ENCODE data around the gene ILDR2.
A peak's percentile ranks its signal among the peaks of the same experiment; 100 is the strongest.

The ILDR2 gene, protein sequence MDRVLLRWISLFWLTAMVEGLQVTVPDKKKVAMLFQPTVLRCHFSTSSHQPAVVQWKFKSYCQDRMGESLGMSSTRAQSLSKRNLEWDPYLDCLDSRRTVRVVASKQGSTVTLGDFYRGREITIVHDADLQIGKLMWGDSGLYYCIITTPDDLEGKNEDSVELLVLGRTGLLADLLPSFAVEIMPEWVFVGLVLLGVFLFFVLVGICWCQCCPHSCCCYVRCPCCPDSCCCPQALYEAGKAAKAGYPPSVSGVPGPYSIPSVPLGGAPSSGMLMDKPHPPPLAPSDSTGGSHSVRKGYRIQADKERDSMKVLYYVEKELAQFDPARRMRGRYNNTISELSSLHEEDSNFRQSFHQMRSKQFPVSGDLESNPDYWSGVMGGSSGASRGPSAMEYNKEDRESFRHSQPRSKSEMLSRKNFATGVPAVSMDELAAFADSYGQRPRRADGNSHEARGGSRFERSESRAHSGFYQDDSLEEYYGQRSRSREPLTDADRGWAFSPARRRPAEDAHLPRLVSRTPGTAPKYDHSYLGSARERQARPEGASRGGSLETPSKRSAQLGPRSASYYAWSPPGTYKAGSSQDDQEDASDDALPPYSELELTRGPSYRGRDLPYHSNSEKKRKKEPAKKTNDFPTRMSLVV

DNA sequence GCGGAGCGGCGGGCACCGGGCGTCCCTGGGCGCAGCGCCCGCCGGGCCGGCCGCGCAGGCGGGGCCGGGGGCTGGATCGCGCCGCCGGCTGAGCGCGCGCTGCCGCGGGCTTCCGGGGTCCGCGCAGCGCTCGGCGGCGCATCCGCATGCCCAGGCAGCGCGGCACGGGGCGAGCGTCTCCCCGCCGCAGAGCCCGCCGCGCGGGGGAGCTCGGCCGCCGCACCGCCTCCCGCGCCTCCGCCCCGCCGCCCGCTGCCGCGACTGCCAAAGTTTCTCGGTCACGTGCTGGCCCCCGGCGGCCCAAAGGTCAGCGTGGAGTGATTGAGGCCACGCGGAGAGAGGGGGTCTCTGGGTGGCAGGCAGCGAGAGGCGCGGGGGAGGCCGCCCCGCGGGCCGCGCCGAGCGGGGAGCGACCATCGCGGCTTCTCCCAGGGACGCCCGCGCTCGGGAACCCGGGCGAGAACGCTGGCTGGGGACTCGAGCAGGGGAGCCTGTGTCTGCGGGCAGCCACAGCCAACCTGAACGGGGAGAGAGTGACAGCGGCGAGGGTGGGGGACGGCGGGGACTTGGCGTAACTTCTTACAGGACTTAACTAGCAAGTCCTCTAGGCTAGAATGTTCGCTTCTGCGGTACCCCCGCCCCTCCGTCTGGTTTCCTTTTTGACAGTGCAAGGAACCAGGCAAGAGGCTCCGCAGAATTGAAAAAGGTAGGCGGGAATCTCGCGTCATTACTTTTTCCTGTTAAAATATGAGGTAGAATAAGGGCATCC is at the start of gene ILDR2:
Gene ILDR2, minus strand, starts transcription at position 180 of the 769 bp plus-strand sequence. CDS start 272 bp downstream, outside the sequence.
- DNase-seq (ENCODE audit: low read depth in 2 of 2): peak; percentile 49 to 52

DNA sequence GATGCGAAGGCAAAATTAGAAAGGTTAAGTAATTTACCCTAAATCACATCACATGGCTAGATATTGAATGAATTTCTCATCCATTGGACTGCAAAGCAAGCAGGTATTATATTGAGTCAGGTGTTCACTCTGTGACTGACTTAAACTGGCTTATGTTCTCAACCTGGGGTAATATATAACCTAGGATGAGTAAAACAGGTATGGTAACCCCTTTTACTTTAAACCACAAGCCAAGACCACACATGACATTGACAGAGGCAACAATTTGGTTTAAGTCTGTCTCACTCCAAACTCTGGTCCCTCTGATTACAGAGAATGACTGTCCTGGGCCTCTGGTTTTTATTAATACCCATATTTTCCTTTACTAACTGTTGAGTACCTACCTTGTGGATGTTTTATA is 47.0 kb upstream of the ILDR2 start:
- DNase-seq (ENCODE audit: low read depth in 2 of 2): no peak

DNA sequence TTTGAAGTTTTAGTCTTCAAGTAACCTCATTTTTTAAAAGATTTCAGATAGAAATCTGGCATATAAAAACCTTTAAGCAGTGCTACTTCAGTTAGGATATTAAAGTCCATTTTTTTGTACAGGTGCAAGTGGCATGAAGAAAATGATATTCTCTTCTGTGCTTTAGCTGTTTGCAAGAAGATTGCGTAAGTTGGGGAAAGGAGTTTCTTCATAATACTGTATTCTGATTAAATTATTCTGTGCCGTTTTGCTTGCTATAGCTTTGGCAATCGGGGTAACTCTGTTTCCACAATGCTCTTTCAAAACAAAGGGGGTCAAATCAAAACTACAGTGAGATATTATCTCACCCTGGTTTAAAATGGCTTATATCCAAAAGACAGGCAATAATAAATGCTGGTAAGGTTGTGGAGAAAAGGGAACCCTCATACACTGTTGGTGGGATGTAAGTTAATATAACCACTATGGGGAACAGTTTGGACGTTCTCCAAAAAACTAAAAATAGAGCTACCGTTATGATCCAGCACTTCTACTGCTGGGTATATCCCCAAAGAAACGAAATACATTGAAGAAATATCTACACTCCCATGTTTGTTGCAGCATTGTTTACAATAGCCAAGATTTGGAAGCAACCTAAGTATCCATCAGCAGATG is 40.9 kb upstream of the ILDR2 start:
- DNase-seq (ENCODE audit: low read depth in 2 of 2): no peak

DNA sequence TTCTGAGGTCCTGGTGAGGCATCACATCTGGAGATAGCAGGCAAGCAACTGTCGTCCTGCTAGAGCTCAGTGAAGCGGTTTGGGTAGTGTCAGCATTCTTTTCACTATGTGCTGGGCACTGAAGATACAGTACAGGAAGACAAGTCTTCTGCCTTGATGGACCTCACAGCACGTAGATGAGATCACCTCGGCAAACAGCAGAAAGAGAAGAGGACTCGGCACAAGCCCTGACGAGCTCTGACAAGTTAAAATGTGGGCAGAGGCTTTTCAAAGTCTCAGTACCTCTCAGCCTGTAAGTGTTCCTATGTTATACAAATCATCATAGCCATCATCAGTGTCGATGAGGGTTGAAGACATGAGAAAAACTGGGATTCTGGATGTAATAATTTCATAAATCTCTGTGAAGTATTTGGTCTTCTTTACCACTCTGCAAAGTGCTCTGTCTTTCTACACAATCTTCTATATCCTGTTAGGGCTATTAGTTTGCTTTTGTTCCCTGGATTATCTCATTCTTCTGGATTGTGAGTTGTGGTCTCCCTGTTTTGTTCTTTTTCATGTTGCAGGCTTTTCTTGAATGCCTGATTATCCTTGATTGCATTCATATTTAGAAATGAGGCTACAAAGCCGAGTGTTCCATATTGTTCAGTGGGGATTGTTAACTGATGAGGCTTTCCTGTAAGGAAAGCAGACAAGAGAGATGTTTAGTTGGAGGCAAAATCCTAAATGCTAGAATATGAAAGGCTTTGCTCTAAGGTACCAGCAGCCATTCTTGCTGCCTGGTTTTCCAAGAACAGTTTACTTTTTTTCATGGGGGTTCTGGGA is 38.0 kb upstream of the ILDR2 start:
- no peak for DNase-seq (ENCODE audit: low read depth in 2 of 2)

DNA sequence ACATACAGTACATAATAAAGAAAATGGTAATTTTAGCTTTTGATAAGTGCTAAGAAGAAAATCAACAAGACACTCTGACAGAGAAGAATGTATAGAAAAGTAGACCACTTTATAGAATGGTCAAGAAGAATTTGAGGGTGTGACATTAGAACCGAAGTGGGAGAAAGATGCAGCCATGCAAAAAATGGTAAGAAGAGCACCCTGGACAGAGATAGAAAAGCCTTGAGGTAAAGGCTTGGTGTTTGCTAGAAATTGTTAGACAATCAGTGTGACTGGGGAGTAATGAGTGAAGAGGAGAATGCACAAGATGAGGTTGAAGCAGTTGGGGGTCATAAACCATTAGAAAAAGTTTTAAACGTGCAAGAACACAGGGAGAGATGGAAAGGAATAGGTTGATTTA is 37.2 kb upstream of the ILDR2 start:
- no peak for DNase-seq (ENCODE audit: low read depth in 2 of 2)

DNA sequence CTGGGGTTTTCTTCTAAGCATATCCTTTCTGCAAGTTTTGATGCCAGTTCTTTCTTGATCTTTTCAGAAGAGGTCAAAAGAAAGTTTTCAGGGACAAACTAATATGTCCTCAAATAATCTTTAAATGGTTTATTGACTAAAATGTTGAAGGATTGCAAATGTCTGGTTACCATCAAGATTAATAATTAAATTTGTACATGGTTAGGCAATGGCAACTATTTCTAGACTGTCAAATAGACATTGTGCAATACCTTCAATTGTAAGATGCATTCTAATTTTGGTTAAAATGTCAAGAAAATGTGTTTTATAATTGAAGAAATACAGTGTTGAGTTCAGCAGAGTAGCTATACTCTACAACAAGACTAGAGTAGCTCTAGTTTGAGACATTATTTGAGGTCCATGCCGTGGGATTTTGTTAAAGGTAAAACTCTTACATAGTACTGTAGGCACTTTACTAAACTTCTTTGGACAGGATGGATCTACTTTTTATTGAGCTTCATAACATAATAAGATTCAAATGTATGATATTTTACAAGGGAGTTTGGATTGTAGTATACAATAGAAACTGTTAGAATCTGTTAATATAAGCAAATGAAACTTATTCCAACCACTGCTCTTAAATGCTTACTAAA is 36.3 kb upstream of the ILDR2 start:
- no peak for DNase-seq (ENCODE audit: low read depth in 2 of 2)

DNA sequence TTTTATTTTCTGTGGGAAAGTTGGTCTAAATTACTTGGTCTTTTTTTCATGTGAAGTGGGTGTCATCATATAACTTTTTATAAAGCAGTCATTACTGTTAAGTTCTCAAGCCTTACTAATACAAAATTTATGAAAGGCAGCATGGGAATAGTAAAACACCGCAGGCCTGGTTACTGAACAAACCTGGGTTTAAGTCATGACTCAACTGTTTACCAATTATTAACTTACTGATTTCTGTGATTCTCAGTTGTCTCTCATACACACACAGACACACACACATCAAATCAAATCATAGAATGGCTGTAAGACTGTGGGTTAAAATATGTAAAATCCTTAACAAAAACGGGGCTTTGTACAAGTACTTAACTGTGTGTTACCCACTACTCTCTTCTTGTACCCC is 28.4 kb upstream of the ILDR2 start:
- DNase-seq (ENCODE audit: low read depth in 2 of 2): no peak

DNA sequence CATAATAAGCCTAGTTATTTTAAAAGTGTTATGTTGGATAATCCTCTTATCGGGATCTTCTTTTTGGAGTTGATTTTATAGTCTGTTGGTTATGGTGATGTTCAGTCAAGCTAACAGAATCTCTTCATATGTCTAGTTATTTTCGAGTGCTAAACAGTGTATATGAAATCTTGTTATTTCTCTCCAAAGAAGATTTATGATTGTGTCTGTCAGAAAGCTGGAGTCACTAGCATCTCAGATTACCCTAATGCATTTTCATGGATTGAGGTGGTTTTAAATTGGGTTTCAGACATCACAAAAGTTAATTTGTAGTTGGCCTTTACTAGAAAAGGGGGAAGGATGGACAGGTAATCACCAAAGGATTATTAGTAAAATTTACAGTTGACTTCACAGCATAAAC is 27.0 kb upstream of the ILDR2 start:
- DNase-seq (ENCODE audit: low read depth in 2 of 2): no peak

DNA sequence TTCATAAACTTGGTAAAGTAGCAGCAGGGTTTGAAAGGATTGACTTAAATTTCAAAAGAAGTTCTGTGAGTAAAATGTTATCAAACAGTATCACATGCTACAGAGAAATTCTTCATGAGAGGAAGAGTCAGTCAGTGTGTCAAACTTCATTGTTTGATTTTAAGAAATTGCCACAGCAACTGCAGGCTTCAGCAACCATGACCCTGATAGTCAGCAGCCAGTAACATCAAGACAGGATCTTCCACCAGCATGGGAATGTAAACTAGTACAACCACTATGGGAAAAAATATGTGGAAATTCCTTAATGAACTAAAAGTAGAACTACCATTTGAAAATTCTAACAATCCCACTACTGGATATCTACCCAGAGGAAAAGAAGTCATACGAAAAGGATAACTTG is 25.2 kb upstream of the ILDR2 start:
- no peak for DNase-seq (ENCODE audit: low read depth in 2 of 2)

DNA sequence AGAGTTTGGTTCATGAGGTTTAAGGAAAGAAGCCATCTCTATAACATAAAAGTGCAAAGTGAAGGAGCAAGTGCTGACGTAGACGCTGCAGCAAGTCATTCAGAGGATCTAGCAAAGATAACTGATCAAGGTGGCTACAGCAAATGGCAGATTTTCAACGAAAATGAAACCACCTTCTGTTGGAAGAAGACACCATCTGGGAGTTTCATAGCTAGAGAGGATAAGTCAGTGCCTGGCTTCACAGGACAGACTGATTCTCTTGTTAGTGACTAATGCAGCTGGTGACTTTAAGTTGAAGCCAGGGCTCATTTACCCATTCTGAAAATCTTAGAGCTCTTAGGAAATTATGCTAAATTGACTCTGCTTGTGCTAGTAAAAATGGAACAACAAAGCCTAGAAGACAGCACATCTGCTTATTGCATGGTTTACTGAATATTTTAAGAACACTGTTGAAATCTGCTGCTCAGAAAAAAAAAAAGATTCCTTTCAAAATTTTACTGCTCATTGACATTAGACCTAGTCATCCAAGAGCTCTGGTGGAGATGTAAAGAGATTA is 24.2 kb upstream of the ILDR2 start:
- DNase-seq (ENCODE audit: low read depth in 2 of 2): no peak

DNA sequence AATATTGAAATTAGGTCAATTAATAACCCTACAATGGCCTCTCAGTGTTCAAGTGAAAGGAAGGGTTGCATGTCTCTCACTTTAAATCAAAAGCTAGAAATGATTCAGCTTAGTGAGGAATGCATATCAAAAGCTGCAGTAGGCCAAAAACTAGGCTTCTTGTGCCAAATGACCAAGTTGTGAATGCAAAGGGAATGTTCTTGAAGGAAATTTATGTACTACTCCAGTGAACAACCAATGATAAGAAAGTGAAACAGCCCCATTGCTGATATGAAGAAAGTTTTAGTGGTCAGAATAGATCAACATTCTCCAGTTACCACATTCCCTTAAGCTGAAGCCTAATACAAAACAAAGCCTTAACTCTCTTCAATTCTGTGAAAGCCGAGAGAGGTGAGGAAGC is 23.7 kb upstream of the ILDR2 start:
- no peak for DNase-seq (ENCODE audit: low read depth in 2 of 2)

DNA sequence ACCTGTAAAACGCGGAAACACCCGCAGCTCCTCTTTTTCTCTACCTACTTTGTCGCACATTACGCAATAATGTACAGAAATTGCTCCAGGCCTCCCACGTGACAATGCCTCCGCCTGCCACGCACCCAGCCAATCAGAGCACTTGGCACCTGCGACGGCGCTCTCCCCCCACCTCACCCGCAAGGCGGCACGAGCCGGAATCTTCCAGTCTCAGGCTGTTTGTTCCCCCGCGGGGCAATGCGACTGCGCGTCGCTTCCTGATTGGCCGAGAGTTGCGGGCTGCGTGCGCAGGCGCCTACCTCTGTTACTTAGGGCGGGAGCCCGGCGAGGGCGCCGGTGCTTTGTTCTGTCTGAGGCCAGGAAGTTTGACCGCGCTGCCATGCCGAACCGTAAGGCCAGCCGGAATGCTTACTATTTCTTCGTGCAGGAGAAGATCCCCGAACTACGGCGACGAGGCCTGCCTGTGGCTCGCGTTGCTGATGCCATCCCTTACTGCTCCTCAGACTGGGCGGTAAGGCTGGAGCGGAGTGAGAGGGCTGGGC is 13.7 kb upstream of the ILDR2 start, which contains the start of gene MAEL:
Gene MAEL, plus strand, starts transcription at position 307 of the 542 bp plus-strand sequence. Its CDS starts 73 bp downstream, at position 380.
- no peak for DNase-seq (ENCODE audit: low read depth in 2 of 2)

DNA sequence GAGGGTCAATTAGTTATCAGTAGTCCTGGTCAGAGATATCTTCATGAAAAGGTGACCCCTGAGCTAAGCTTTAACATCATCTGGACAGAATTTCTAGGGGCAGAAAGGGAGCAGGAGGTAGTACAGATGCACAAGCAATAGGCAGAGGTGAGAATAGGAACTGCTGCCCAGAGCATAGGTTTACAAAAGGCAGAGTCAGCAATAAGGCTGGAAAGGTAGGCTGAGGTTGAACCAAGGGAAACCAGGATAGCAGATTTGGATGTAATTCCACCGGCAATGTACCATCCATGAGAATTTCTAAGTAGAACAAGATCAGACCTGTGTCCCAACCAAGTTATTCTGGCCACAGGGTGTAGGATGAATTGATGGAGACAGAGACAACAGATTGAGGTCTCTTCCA is 6.2 kb upstream of the ILDR2 start:
- no peak for DNase-seq (ENCODE audit: low read depth in 2 of 2)

DNA sequence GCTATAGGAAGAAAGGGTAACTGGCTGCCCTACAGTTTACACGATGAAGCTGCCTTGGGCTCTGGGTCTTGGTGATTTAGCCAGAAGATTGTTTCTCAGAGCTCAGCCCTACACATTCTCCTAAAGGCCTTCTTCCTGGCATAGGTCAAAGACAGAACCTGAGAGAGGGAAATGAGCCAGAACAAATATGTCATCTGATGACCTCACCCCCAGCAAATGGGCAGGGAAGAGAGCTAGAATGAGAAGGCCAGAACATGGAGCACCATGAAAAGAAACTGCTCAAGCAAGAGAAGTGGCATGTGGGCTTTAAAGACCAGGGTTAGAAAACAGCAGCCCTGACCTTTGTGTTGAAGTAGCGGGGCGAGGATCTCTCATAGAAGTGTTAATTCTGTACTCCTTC is 5.5 kb upstream of the ILDR2 start:
- DNase-seq (ENCODE audit: low read depth in 2 of 2): no peak

DNA sequence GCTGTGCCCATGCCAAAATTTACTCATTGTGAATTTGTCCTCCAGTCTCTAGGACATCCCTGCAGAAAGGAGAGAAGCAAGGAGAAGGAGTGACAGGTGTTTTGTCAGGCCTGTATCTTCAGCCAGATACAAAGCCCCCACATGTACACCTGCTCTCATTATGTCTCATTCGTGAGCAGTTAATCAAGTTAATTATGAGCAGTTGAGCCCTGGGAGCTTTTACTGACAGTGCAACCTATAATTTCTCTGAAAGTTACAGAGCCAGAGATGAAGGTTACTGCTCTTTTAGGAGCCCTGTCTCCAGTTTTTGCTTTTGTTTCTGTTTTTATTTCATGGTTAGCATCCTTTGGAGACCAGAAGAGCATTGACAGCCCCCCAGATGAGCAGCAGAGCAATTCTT is 5.0 kb upstream of the ILDR2 start:
- DNase-seq (ENCODE audit: low read depth in 2 of 2): no peak

DNA sequence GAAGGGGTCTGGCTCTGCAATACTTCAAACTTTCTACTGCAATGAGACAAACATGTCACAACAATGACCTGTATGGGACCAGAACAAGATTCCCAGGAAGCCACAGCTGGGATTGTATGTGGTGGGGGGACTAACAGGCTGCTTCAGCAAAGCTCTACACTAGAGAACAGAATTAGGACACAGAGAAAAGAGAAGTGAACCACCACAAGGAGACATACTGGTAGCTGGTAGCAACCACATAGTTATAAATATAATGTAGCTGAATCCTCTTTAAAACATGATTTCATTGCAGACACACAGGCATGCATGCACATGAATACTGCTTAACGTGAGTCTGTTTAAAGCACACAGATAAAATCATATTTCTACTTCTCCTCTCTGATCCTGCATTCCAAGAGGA is 3.5 kb upstream of the ILDR2 start:
- DNase-seq (ENCODE audit: low read depth in 2 of 2): no peak

DNA sequence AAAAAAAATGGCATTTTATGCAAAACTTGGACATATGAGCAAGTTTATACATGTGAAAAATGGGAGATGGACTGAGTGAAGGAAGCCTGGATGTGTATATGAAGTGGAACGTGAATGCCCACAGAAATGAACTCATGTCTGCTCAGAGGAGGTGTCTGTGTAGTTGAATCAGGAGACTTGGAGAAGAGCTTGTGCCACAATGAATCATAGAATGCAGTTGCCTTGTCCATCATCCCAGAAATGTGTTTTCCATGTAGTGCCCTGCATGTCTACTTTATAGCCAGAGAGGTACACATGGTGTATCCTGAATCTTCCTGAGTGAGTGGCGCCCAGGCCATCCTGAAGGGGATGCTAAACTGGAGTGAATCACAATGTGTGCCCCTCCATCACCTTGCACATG is 2.6 kb upstream of the ILDR2 start:
- no peak for DNase-seq (ENCODE audit: low read depth in 2 of 2)

DNA sequence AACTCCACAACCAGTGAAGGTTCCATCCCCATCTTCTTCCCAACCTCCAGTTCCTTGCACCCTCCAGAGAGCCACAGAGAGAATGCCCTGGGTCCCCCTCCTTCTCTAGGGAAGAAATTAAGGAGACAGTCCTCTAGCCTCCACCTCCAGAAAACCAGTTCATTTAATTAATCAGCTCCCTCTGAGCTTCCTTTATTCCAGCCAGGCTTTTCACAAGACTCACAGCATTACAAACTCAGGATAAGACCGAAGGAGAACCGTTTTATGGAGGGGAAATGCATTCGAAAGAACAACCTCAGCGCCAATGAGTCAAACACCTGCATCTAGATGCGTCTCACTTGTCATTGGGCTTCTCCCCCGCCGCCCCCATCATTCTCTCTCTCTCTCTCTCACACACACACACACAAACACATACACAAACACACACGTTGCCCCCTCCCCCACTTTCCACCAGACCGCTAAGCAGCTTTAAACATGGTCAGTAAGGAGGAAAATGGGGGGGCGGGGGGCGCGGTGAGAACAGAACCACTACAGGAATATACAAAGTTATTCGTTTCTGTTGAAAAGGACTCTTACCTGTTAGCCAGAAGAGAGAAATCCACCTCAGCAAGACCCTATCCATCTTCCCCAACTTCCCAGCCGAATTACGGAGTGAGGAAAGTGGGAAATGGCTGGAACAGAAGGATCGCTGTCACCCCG is 544 bp downstream of the ILDR2 start:
- peak; percentile 22 to 24 for DNase-seq (ENCODE audit: low read depth in 2 of 2)

DNA sequence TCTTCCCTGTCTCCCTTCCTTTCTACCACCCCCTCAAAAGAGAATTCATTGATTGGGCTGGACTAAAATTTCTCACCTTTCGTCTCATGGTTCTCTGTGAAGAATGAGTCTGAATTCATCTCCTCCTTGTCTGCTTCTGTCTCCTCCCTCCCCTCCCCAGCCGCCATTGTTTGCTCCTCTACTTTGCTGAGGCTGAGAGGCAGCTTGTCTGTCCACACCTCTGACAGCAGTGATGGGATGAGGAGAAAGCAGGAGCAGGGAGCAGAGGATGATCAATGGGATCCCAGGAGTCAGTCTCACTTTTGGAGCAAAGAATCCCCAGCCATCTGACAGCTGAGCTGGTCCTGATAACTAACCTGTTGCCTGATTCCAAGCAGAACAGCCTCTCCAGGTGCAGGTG is 2.5 kb downstream of the ILDR2 start:
- no peak for DNase-seq (ENCODE audit: low read depth in 2 of 2)

DNA sequence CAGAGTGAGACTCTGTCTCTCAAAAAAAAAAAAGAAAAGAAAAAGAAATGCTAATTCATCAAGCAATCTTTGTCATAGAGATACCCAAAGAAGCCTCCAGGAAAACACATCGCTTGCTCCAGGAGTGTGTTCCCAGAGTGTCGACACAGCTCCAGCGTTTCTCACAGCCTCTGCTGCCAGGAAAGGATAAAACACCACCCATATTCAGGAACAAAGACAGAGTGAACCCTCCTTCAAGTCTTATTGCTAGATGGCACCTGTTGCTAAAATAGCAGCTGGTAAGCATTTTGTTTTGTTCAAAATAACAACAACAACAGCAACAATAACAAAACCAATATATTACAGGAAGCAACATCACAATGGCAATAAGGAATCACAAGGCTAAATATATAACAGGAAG is 3.1 kb downstream of the ILDR2 start:
- no peak for DNase-seq (ENCODE audit: low read depth in 2 of 2)

Data from activated CD4-positive, alpha-beta T cell treated with anti-CD3 and anti-CD28 coated beads for 24 hours (primary cell).